Right lobe of liver (tissue), 6 donors: ENCODE measurements around the gene COLEC12. TPM values are rescaled to one million over a fixed set of nuclear protein-coding genes. Genes with fewer than 3 reads are reported as not detected.

Experiments
- ATAC-seq, 4 donors: fragments of 200-7000 bp; cut with Tn5 transposase; one replicate each; pipeline ENCODE4 v1.9.1; 2020; ENCODE audit warnings: mild to moderate bottlenecking in 4 of 4, moderate library complexity in 4 of 4
- DNase-seq, 3 donors: peaks; one replicate each; pipeline ENCODE4 v3.0.0-alpha.2; 2020
- H3K27ac ChIP-seq, 3 donors: fragments of 200-600 bp; one replicate each; pipeline ENCODE4 v1.8.0; 2022
- H3K27me3 ChIP-seq, 2 donors: fragments of 200-600 bp; one replicate each; pipeline ENCODE4 v1.8.0; 2022
- H3K36me3 ChIP-seq, 4 donors: fragments of 200-600 bp; sonication (generic) in 1 of 4; one replicate each; pipeline versions ENCODE4 v1.5.1 to v1.8.0; 2017 to 2022; ENCODE audit warnings: control low read depth in 1 of 4
- H3K4me1 ChIP-seq, 4 donors: fragments of 200-600 bp; sonication (generic) in 1 of 4; one replicate each; pipeline versions ENCODE4 v1.5.1 to v1.8.0; 2017 to 2022; ENCODE audit warnings: control low read depth in 1 of 4
- H3K4me3 ChIP-seq, 3 donors: fragments of 200-600 bp; one replicate each; pipeline ENCODE4 v1.8.0; 2022
- H3K9me3 ChIP-seq, 4 donors: fragments of 200-600 bp; sonication (generic) in 1 of 4; one replicate each; pipeline versions ENCODE4 v1.5.1 to v1.8.0; 2017 to 2022; ENCODE audit warnings: control low read depth in 1 of 4
- POLR2A ChIP-seq: fragments of 450-650 bp; IDR thresholded peaks from one replicate; pipeline ENCODE4 v1.6.1; 2017; ENCODE audit warnings: antibody characterized with exemption, mild to moderate bottlenecking
- WGBS: methylation state at CpG from one replicate; pipeline ENCODE4 v1.1.6; 2018; ENCODE audit warnings: low coverage, low lambda C conversion rate; ENCODE audit not compliant: insufficient coverage; ENCODE audit errors: missing lambda C conversion rate; 5-methylcytosine and 5-hydroxymethylcytosine counted together
- intact Hi-C, 2 donors: fragments of 100-400 bp; cut with DNase I; formaldehyde crosslinking; loops; one replicate each; pipeline versions ENCODE4 v1.11.2 to v1.14.1; 2022
- total RNA-seq, 6 experiments: library from RNA; depleted of rRNA in 2 of 6; stranded (reverse); fragments of >200 nt in 2 of 6; fragmentation: NEBNext Ultra II Directional in 3 of 6; extraction: Animal tissue kit (Norgen Biotek cat#: 25700) in 3 of 6; gene quantifications; one replicate each; pipeline versions ENCODE4 v1.1.0 to v1.2.4, GENCODE V29; 2016 to 2023
- TF ChIP-seq, protein P1 (sequence below), 4 donors: fragments of 200-600 bp in 3 of 4; fragments of 450-650 bp in 1 of 4; IDR thresholded peaks; one replicate each; pipeline versions ENCODE4 v1.5.1 to v1.8.0; 2016 to 2022; ENCODE audit warnings: antibody characterized with exemption in 4 of 4, mild to moderate bottlenecking in 2 of 4
- donor health status: DM: no; HTN: yes; CAD: no.
- donor health status: DM: no; HTN: no; CAD: no.
- donor health status: DM: no; HTN: no; CAD: no.
- donor health status: DM: no; HTN: yes; CAD: no.
- donor health status: DM: no; HTN: yes; CAD: no.

Gene COLEC12
- total RNA-seq, 6 experiments from 2014 or later: 0.12 to 1.00 (median 0.37) TPM; not detected in 1

DNA sequence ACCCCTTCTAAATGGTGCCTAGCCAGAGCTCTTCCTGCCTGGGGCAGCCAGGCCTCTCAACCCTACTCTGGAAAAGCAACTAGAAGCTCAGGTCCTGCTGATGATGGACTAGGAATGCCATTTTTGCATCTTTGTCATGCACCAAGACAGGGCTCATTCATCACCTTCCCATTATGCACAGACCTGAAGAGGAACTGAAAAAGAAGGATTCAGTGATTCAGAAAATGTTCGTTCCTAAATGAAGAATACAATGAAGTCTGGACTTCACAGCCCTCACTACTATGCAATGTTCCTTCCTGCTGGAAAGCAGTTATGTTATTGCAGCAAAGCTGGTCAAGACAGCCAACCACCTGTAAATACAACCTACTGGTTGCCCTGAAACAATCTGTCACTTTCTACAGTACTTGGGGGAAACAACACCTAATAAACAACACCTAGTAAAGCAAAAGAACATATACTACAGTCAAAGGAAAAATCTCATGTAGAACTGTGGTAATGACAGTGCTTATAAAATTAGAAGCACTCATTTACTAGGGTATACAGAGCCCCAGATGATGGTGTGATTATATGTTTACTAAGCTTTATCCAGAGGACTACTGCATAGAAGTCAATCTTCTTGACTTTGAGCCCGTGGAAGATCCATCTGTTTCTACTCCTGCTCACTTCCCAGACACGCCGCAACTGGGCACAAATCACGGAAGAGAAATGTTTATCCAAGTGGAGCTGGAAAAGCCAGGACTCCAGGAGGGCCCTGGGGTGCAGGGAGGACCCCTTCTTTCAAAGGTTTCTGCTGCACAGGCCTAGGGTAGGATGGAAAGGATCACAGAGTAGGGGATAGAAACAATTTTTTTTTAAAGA lies 129.5 kb downstream of the COLEC12 start:
- TF ChIP-seq POLR2A: no peak
- TF ChIP-seq, protein P1, sequence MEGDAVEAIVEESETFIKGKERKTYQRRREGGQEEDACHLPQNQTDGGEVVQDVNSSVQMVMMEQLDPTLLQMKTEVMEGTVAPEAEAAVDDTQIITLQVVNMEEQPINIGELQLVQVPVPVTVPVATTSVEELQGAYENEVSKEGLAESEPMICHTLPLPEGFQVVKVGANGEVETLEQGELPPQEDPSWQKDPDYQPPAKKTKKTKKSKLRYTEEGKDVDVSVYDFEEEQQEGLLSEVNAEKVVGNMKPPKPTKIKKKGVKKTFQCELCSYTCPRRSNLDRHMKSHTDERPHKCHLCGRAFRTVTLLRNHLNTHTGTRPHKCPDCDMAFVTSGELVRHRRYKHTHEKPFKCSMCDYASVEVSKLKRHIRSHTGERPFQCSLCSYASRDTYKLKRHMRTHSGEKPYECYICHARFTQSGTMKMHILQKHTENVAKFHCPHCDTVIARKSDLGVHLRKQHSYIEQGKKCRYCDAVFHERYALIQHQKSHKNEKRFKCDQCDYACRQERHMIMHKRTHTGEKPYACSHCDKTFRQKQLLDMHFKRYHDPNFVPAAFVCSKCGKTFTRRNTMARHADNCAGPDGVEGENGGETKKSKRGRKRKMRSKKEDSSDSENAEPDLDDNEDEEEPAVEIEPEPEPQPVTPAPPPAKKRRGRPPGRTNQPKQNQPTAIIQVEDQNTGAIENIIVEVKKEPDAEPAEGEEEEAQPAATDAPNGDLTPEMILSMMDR (IDR thresholded peaks at IDR 0.05): no peak
- Histone ChIP-seq H3K4me3 (no peak overlapping the region), H3K27ac (no peak overlapping the region), H3K27me3 (no peaks in the 10 kb centered on the region), H3K4me1 (no peaks in the 10 kb centered on the region), H3K36me3 (no peaks in the 10 kb centered on the region), H3K9me3 (no peaks in the 10 kb centered on the region)
- no peak for DNase-seq
- intact Hi-C loops: no loop called here
- 76% methylated on average over 5 of the region's 5 CpGs for WGBS
- ATAC-seq: no peak

DNA sequence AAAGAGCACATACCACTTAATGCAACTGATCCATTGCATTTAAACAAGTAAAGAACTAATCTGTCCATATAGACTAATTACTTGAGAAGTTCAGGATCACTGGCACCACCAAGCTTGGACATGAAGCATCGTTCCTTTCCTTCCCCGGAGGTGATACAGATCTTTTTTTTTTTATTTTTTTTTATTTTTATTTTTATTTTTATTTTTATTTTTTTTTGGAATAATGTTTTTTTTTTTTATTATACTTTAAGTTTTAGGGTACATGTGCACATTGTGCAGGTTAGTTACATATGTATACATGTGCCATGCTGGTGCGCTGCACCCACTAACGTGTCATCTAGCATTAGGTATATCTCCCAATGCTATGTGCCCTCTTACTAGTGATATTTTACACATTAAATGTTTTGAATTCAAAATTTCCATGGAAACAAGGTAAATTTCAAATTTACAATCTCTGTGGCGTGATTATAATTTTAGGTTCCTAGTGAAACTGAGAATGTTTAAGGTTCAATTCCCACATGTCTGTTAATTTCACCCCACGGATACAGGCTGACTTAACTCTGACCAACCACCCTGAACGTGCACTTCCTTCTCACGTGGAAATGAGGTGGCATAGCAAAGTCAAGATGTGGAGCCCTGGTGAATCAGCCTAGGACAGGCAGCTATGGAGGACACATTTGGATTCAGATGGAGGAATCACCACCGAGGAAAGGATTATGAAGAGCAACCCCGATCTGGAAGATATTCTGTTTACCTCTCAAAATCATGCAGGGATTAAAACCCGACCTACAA lies 131.1 kb downstream of the COLEC12 start:
- WGBS: 65% methylated on average over 10 of the region's 11 CpGs
- Histone ChIP-seq H3K36me3 (no peaks in the 10 kb centered on the region), H3K4me3 (no peak overlapping the region), H3K27me3 (no peaks in the 10 kb centered on the region), H3K4me1 (no peaks in the 10 kb centered on the region), H3K9me3 (no peaks in the 10 kb centered on the region), H3K27ac (no peak overlapping the region)
- TF ChIP-seq, protein P1 (IDR thresholded peaks at IDR 0.05): no peak
- TF ChIP-seq POLR2A: no peak
- intact Hi-C loops: no loop called here
- DNase-seq (no peak), ATAC-seq (no peak)

DNA sequence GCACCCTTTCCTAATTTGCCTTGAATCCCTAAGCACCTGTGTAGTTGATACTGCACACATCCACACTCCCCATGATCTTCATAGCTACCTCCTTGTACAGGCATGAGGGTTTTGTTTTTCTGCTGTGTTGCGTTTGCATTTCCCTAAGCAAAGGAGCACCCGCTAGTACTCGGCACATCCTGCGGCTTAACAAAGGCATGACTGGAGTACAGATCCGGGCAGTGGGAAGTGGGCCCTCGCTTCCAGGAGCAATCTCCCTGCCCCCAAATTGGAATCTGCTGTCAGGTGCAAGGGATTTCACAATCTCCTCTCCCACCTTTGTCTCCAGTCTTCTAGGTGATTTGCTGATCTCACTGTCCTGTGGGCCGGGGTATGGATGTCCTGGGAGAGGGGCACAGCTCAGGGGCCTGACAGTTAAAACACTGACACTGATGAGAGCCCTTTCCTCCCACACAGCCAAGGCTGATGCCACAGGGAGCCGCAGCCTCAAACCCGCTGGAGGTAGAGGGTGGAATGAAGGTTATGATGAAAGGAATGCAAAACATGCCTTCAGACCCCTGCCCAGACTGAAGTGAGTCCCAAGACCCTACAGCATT lies 133.9 kb downstream of the COLEC12 start:
- no peaks in the 10 kb centered on the region for H3K36me3 ChIP-seq
- no peak for ATAC-seq
- H3K9me3 ChIP-seq: no peaks in the 10 kb centered on the region
- TF ChIP-seq, protein P1 (IDR thresholded peaks at IDR 0.05): no peak
- TF ChIP-seq POLR2A: no peak
- H3K4me1 ChIP-seq: no peaks in the 10 kb centered on the region
- intact Hi-C loops: no loop called here
- no peak overlapping the region for H3K4me3 ChIP-seq
- H3K27me3 ChIP-seq: no peaks in the 10 kb centered on the region
- DNase-seq: no peak
- H3K27ac ChIP-seq: no peak overlapping the region
- WGBS: 58% methylated on average over 9 of the region's 9 CpGs

DNA sequence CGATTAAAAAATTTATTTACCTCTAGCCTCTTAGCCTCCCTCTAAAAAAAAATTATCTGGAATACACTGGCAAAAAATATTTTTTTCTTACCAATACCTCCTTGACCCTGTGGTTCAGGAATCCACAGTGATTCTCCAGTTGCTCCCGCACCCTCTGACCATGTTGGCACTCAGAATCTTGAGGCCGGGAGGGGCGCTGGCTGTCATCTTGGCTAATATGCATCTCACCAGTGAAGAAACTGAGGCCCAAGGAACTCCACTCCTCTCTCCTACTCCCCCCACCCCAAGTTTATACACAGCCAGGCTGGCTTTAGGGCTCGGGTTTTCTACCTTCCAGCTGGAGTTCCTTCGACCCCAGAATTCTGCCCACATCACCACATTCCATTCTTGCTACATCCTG lies 134.8 kb downstream of the COLEC12 start:
- WGBS: 65% methylated on average over 6 of the region's 6 CpGs
- no peak for TF ChIP-seq POLR2A
- TF ChIP-seq, protein P1 (IDR thresholded peaks at IDR 0.05): no peak

More for the DNA sequence above, 134.8 kb downstream of the COLEC12 start:
- Histone ChIP-seq H3K27ac (no peak overlapping the region), H3K4me3 (no peak overlapping the region), H3K9me3 (no peaks in the 10 kb centered on the region), H3K27me3 (no peaks in the 10 kb centered on the region), H3K4me1 (no peaks in the 10 kb centered on the region), H3K36me3 (no peaks in the 10 kb centered on the region)
- DNase-seq: no peak
- no peak for ATAC-seq
- intact Hi-C loops: no loop called here
